Osteoblast (primary cell): ENCODE measurements around the gene ATG3. TPM values are rescaled to one million over a fixed set of nuclear protein-coding genes. Genes with fewer than 3 reads are reported as not detected.
"Not testable (repeated sequence)": the region's sequence is repeated elsewhere in the genome, so short reads cannot be mapped to it uniquely, and the experiment has no call there.

Experiments
- DNase-seq: peaks from one replicate; pipeline ENCODE4 v3.0.0; 2011; ENCODE audit warnings: low spot score, mixed read lengths; ENCODE audit not compliant: insufficient read length; ENCODE audit errors: missing footprints
- H2AFZ ChIP-seq: 2 replicates; pipeline ENCODE4 v1.6.0; 2011; ENCODE audit warnings: mild to moderate bottlenecking, low read length
- H3K27ac ChIP-seq: 2 replicates; pipeline ENCODE4 v1.5.1; 2011; ENCODE audit warnings: mild to moderate bottlenecking, low read depth, low read length, moderate library complexity
- H3K27me3 ChIP-seq: 2 replicates; pipeline ENCODE4 v1.6.0; 2012; ENCODE audit warnings: mild to moderate bottlenecking, control low read depth, inconsistent platforms, low read length, moderate library complexity; ENCODE audit not compliant: insufficient read depth
- H3K36me3 ChIP-seq: 2 replicates; pipeline ENCODE4 v1.5.1; 2011; ENCODE audit warnings: mild to moderate bottlenecking, low read length, control low read depth, moderate library complexity; ENCODE audit not compliant: insufficient read depth
- H3K4me1 ChIP-seq: 2 replicates; pipeline ENCODE4 v1.5.1; 2011; ENCODE audit warnings: mild to moderate bottlenecking, low read length, control low read depth, moderate library complexity; ENCODE audit not compliant: insufficient read depth
- H3K4me2 ChIP-seq: 2 replicates; pipeline ENCODE4 v1.6.0; 2011; ENCODE audit warnings: mild to moderate bottlenecking, low read length; ENCODE audit not compliant: insufficient read depth
- H3K4me3 ChIP-seq: fragments of 200-600 bp; sonication (generic); 3 replicates; pipeline ENCODE4 v1.5.1; 2012; ENCODE audit warnings: mild to moderate bottlenecking, low read length, inconsistent platforms; ENCODE audit not compliant: insufficient read depth
- H3K79me2 ChIP-seq: 2 replicates; pipeline ENCODE4 v1.6.0; 2012; ENCODE audit warnings: mild to moderate bottlenecking, low read length, control low read depth, inconsistent platforms; ENCODE audit not compliant: insufficient read depth
- H3K9me3 ChIP-seq: 2 replicates; pipeline ENCODE4 v1.5.1; 2011; ENCODE audit warnings: low read depth, low read length, control low read depth
- H4K20me1 ChIP-seq: 2 replicates; pipeline ENCODE4 v1.6.0; 2012; ENCODE audit warnings: mild to moderate bottlenecking, low read length, control low read depth; ENCODE audit not compliant: insufficient read depth
- total RNA-seq: library from RNA; depleted of rRNA; stranded (reverse); fragments of >200 nt; gene quantifications from 2 replicates; pipeline ENCODE4 v1.2.3, GENCODE V29; 2012
- TF ChIP-seq, protein P1 (sequence below): IDR thresholded peaks from 2 replicates; pipeline ENCODE4 v1.5.1; 2011; ENCODE audit warnings: mild to moderate bottlenecking, low read depth, low read length, moderate library complexity; ENCODE audit errors: extremely low read depth

ATG3 gene
- total RNA-seq, 1 donor = 68.4 TPM

GRCh38 chr3:112546216-112546759 lies 15.5 kb downstream of the ATG3 start:
- Histone ChIP-seq H4K20me1 (no peaks in the 10 kb centered on the region), H3K79me2 (peaks cover 24% of the 10 kb centered on the region), H3K4me3 (no peak overlapping the region), H3K9me3 (no peaks in the 10 kb centered on the region), H3K36me3 (peaks cover 24% of the 10 kb centered on the region), H2AFZ (no peak overlapping the region), H3K27me3 (no peaks in the 10 kb centered on the region), H3K4me1 (no peaks in the 10 kb centered on the region), H3K4me2 (no peak overlapping the region), H3K27ac (no peak overlapping the region)
- no peak for DNase-seq
- TF ChIP-seq, protein P1, sequence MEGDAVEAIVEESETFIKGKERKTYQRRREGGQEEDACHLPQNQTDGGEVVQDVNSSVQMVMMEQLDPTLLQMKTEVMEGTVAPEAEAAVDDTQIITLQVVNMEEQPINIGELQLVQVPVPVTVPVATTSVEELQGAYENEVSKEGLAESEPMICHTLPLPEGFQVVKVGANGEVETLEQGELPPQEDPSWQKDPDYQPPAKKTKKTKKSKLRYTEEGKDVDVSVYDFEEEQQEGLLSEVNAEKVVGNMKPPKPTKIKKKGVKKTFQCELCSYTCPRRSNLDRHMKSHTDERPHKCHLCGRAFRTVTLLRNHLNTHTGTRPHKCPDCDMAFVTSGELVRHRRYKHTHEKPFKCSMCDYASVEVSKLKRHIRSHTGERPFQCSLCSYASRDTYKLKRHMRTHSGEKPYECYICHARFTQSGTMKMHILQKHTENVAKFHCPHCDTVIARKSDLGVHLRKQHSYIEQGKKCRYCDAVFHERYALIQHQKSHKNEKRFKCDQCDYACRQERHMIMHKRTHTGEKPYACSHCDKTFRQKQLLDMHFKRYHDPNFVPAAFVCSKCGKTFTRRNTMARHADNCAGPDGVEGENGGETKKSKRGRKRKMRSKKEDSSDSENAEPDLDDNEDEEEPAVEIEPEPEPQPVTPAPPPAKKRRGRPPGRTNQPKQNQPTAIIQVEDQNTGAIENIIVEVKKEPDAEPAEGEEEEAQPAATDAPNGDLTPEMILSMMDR = no peak

DNA sequence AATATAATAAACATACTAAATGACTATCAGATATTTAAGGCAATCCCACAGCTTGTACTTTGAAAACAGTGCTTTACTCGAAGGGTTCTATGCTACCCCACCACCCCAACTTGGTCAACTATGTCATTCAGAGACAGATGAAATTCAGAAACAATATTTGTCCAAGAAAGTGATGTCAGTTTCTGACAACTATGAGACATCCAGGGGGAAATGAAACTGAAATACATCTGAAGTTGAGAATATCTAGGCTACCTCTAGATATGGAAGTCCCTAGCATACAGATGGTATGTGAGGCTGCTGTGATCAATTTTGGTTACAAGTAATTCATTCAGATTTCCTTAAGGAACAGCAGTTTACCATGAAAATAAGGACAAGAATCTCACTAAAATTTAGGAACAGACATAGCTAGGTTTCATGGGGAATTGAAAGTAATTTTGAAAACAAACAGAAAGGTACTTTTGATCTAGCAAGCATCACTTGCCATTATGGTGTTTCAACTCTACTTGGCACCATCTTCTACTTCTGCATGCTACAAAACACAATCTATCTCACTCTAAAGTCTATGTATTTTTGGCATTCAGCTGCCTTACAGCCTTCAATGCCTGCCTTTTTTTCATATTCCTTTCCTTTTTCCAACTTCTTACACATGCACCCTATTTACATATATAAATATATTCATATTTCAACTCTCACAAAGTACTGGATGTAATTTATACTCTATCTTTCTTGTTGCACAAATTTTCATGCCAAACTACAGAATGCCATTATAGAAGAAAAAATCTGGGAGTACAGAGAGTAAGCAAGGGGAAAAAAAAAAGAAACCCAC lies 21.7 kb downstream of the ATG3 start:
- Histone ChIP-seq H3K27ac (no peak overlapping the region), H3K4me2 (no peak overlapping the region), H3K9me3 (no peaks in the 10 kb centered on the region), H3K27me3 (no peaks in the 10 kb centered on the region), H3K4me3 (no peak overlapping the region), H4K20me1 (no peaks in the 10 kb centered on the region), H3K4me1 (no peaks in the 10 kb centered on the region), H3K79me2 (no peaks in the 10 kb centered on the region), H2AFZ (no peak overlapping the region), H3K36me3 (peaks cover 29% of the 10 kb centered on the region)
- no peak for DNase-seq
- TF ChIP-seq, protein P1 = no peak

- Histone ChIP-seq H2AFZ (no peak overlapping the region), H4K20me1 (no peaks in the 10 kb centered on the region), H3K4me1 (no peaks in the 10 kb centered on the region), H3K36me3 (peaks cover 33% of the 10 kb centered on the region), H3K27ac (no peak overlapping the region), H3K9me3 (no peaks in the 10 kb centered on the region), H3K4me2 (no peak overlapping the region), H3K4me3 (no peak overlapping the region), H3K27me3 (no peaks in the 10 kb centered on the region), H3K79me2 (no peaks in the 10 kb centered on the region)
- DNase-seq = peak; percentile 50
- TF ChIP-seq, protein P1 = peak; percentile 57
These were observed 30.4 kb downstream of the ATG3 start for GRCh38 chr3:112531358-112531781.

GRCh38 chr3:112530573-112530972 lies 31.2 kb downstream of the ATG3 start:
- H3K4me1 ChIP-seq = no peaks in the 10 kb centered on the region
- DNase-seq = no peak
- H3K27ac ChIP-seq = no peak overlapping the region
- TF ChIP-seq, protein P1 = no peak
- H3K27me3 ChIP-seq = no peaks in the 10 kb centered on the region
- H3K9me3 ChIP-seq = no peaks in the 10 kb centered on the region
- no peak overlapping the region for H3K4me3 ChIP-seq
- no peak overlapping the region for H2AFZ ChIP-seq
- no peak overlapping the region for H3K4me2 ChIP-seq
- H4K20me1 ChIP-seq = no peaks in the 10 kb centered on the region
- H3K36me3 ChIP-seq = peaks cover 27% of the 10 kb centered on the region
- H3K79me2 ChIP-seq = no peaks in the 10 kb centered on the region

GRCh38 chr3:112524127-112524526 lies 37.6 kb downstream of the ATG3 start:
- not testable (repeated sequence) for H2AFZ ChIP-seq, H3K4me3 ChIP-seq, H3K27me3 ChIP-seq, H3K4me2 ChIP-seq, H3K27ac ChIP-seq, H3K79me2 ChIP-seq, H3K4me1 ChIP-seq, H4K20me1 ChIP-seq, H3K9me3 ChIP-seq, DNase-seq
- H3K36me3 ChIP-seq = peaks cover 14% of the 10 kb centered on the region
